ENCODE measurements around the gene EPHA10.

The EPHA10 gene

GRCh38 chr1:37718181-37718900, 46.6 kb downstream of the EPHA10 start:
- H3K9ac ChIP-seq (ENCODE audit: insufficient read length): no peak overlapping the region
- DNase-seq (ENCODE audit: low read depth, low spot score): no peak
- H3K27ac ChIP-seq: no peak overlapping the region
- H3K4me3 ChIP-seq: no peak overlapping the region
- TF ChIP-seq POLR2AphosphoS5 (IDR thresholded peaks at IDR 0.05; ENCODE audit: borderline replicate concordance, low read depth, low read length) (no peak), EZH2 (IDR thresholded peaks at IDR 0.05) (no peak), FOXP2 (optimal IDR thresholded peaks at IDR 0.05; ENCODE audit: control extremely low read depth, extremely low read length, insufficient read depth) (no peak)
- H3K9me3 ChIP-seq (ENCODE audit: low read depth, low read length): no peaks in the 10 kb centered on the region
- H3K36me3 ChIP-seq (ENCODE audit: insufficient read depth, low read length): no peaks in the 10 kb centered on the region

DNA sequence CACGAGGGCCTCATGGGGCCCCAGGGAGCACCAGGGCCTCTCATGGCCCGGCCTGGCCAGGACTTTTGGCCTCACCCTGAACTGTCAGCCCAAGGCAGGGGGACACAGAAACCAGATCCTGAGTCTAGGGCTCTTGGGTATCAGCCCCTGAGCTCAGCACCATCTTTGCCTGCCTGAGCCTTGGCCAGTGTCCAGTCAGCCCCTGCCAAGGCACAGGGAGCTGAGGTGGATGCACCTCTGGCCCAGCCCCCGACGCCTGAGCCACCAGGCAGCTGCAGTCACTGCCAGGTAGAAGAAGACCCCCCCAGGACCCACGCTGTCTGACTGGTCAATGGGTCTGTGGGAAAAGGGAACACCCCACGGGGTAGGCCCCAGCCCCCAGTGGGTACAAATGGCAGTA, 47.3 kb downstream of the EPHA10 start:
- H3K27ac ChIP-seq: no peak overlapping the region
- DNase-seq (ENCODE audit: low read depth, low spot score): no peak
- TF ChIP-seq POLR2AphosphoS5 (IDR thresholded peaks at IDR 0.05; ENCODE audit: borderline replicate concordance, low read depth, low read length) (no peak), EZH2 (IDR thresholded peaks at IDR 0.05) (no peak), FOXP2 (optimal IDR thresholded peaks at IDR 0.05; ENCODE audit: control extremely low read depth, extremely low read length, insufficient read depth) (no peak)
- no peaks in the 10 kb centered on the region for H3K9me3 ChIP-seq (ENCODE audit: low read depth, low read length)
- H3K9ac ChIP-seq (ENCODE audit: insufficient read length): no peak overlapping the region
- no peak overlapping the region for H3K4me3 ChIP-seq
- H3K36me3 ChIP-seq (ENCODE audit: insufficient read depth, low read length): no peaks in the 10 kb centered on the region

DNA sequence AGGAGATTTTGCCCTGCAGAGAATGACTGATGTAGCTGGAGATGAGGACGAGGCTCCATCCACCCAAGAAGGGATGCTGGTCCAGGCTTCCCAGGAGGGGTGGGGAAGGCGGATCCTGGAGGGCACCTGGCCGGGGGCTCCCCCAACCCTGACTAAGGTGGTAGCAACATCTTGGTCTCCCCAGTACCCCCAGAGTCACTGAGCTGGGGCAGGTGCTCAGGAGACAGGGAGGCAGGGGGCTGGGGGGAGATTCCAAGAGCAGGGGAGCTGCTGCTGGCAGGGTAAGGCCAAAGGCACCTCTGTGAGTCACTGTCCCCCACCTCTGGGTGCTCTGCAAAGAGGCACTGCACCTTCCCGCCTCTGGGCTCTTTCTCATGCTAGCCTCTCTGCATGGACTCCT, 48.6 kb downstream of the EPHA10 start:
- Histone ChIP-seq H3K36me3 (ENCODE audit: insufficient read depth, low read length) (no peaks in the 10 kb centered on the region), H3K4me3 (no peak overlapping the region), H3K9ac (ENCODE audit: insufficient read length) (no peak overlapping the region), H3K27ac (no peak overlapping the region), H3K9me3 (ENCODE audit: low read depth, low read length) (no peaks in the 10 kb centered on the region)
- TF ChIP-seq POLR2AphosphoS5 (IDR thresholded peaks at IDR 0.05; ENCODE audit: borderline replicate concordance, low read depth, low read length) (no peak), EZH2 (IDR thresholded peaks at IDR 0.05) (no peak), FOXP2 (optimal IDR thresholded peaks at IDR 0.05; ENCODE audit: control extremely low read depth, extremely low read length, insufficient read depth) (no peak)
- no peak for DNase-seq (ENCODE audit: low read depth, low spot score)

DNA sequence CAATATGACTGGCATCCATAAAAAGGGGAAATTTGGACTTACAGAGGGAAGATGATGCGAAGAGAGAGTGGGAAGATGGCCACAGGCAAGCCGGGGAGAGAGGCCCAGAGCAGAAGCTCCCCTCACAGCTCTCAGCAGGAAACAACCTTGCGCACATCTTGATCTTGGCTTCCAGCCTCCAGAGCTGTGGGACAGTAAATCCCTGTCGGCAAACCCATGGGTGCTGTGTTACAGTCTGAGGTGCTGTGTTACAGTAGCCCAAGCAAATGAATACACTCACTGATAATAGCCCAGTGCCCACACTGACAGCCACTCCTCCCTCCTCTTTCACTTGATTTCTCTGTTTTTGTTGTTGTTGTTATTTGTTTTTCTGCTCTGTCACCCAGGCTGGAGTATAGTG, 50.2 kb downstream of the EPHA10 start:
- Histone ChIP-seq H3K9me3 (ENCODE audit: low read depth, low read length) (no peaks in the 10 kb centered on the region), H3K9ac (ENCODE audit: insufficient read length) (no peak overlapping the region), H3K27ac (no peak overlapping the region), H3K4me3 (no peak overlapping the region), H3K36me3 (ENCODE audit: insufficient read depth, low read length) (peaks cover 7% of the 10 kb centered on the region; the same call in 1 of the 2 replicates)
- TF ChIP-seq POLR2AphosphoS5 (IDR thresholded peaks at IDR 0.05; ENCODE audit: borderline replicate concordance, low read depth, low read length): no peak
- no peak for TF ChIP-seq FOXP2 (optimal IDR thresholded peaks at IDR 0.05; ENCODE audit: control extremely low read depth, extremely low read length, insufficient read depth)
- no peak for TF ChIP-seq EZH2 (IDR thresholded peaks at IDR 0.05)
- DNase-seq (ENCODE audit: low read depth, low spot score): no peak

GRCh38 chr1:37714226-37714625, 50.7 kb downstream of the EPHA10 start:
- TF ChIP-seq EZH2 (IDR thresholded peaks at IDR 0.05): no peak
- TF ChIP-seq FOXP2 (optimal IDR thresholded peaks at IDR 0.05; ENCODE audit: control extremely low read depth, extremely low read length, insufficient read depth): no peak
- Histone ChIP-seq H3K9me3 (ENCODE audit: low read depth, low read length) (no peaks in the 10 kb centered on the region), H3K27ac (no peak overlapping the region), H3K4me3 (no peak overlapping the region), H3K36me3 (ENCODE audit: insufficient read depth, low read length) (peaks cover 11% of the 10 kb centered on the region), H3K9ac (ENCODE audit: insufficient read length) (no peak overlapping the region)
- no peak for DNase-seq (ENCODE audit: low read depth, low spot score)

GRCh38 chr1:37708471-37708870, 56.4 kb downstream of the EPHA10 start:
- peaks cover 59% of the 10 kb centered on the region for H3K36me3 ChIP-seq (ENCODE audit: insufficient read depth, low read length)

DNA sequence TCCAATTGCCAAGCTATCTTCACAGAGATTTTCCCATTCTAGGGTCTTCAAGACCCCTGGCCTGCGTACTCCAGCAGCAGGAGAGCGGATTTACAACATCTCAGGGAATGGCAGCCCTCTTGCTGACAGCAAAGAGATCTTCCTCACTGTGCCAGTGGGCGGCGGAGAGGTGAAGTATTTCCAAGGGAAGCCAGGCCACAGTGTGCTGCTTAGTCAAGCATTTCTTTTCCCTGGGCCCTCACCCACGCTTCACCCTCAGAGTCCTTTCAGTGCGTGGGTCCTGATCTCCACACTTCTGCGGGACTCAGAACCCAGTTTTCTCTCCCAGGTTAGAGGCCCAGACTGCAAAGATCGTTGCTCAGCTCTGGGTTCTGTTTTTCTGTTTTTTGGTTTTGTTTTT, 59.5 kb downstream of the EPHA10 start:
- Histone ChIP-seq H3K9me3 (ENCODE audit: low read depth, low read length) (no peaks in the 10 kb centered on the region), H3K9ac (ENCODE audit: insufficient read length) (no peak overlapping the region), H3K36me3 (ENCODE audit: insufficient read depth, low read length) (peaks cover 87% of the 10 kb centered on the region), H3K4me3 (no peak overlapping the region), H3K27ac (no peak overlapping the region)
- TF ChIP-seq EZH2 (IDR thresholded peaks at IDR 0.05) (no peak), FOXP2 (optimal IDR thresholded peaks at IDR 0.05; ENCODE audit: control extremely low read depth, extremely low read length, insufficient read depth) (no peak), POLR2AphosphoS5 (IDR thresholded peaks at IDR 0.05; ENCODE audit: borderline replicate concordance, low read depth, low read length) (no peak)
- DNase-seq (ENCODE audit: low read depth, low spot score): no peak

More at GRCh38 chr1:37708471-37708870, 56.4 kb downstream of the EPHA10 start:
- TF ChIP-seq POLR2AphosphoS5 (IDR thresholded peaks at IDR 0.05; ENCODE audit: borderline replicate concordance, low read depth, low read length) (no peak), EZH2 (IDR thresholded peaks at IDR 0.05) (no peak), FOXP2 (optimal IDR thresholded peaks at IDR 0.05; ENCODE audit: control extremely low read depth, extremely low read length, insufficient read depth) (no peak)
- DNase-seq (ENCODE audit: low read depth, low spot score): no peak
- no peak overlapping the region for H3K4me3 ChIP-seq
- H3K9me3 ChIP-seq (ENCODE audit: low read depth, low read length): no peaks in the 10 kb centered on the region
- no peak overlapping the region for H3K9ac ChIP-seq (ENCODE audit: insufficient read length)
- no peak overlapping the region for H3K27ac ChIP-seq

GRCh38 chr1:37704966-37705365, 60.0 kb downstream of the EPHA10 start:
- peaks cover 87% of the 10 kb centered on the region for H3K36me3 ChIP-seq (ENCODE audit: insufficient read depth, low read length)
- H3K9me3 ChIP-seq (ENCODE audit: low read depth, low read length): no peaks in the 10 kb centered on the region
- H3K9ac ChIP-seq (ENCODE audit: insufficient read length): no peak overlapping the region
- no peak overlapping the region for H3K4me3 ChIP-seq
- no peak overlapping the region for H3K27ac ChIP-seq
- TF ChIP-seq EZH2 (IDR thresholded peaks at IDR 0.05) (no peak), POLR2AphosphoS5 (IDR thresholded peaks at IDR 0.05; ENCODE audit: borderline replicate concordance, low read depth, low read length) (no peak), FOXP2 (optimal IDR thresholded peaks at IDR 0.05; ENCODE audit: control extremely low read depth, extremely low read length, insufficient read depth) (no peak)
- no peak for DNase-seq (ENCODE audit: low read depth, low spot score)

DNA sequence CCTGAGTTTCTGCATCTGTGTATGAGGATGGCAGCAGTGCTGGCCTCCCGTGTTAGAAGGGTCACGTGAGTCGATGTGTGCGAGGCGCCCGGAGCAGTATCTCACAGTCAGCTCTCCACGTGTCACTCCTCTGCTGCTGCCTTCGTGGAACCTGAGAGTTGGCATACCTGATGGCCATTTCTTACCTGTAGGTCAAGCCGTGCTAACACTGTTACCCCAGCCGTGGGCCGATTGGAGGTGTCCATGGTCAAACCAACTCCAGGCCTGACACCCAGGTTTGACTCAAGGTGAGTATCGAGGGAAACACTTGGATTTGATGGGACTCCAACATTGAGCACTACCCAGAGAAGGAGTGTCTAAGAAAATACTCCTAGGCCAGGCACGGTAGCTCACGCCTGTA, 61.9 kb downstream of the EPHA10 start:
- DNase-seq (ENCODE audit: low read depth, low spot score): no peak
- peaks cover 87% of the 10 kb centered on the region for H3K36me3 ChIP-seq (ENCODE audit: insufficient read depth, low read length)
- H3K9me3 ChIP-seq (ENCODE audit: low read depth, low read length): no peaks in the 10 kb centered on the region
- TF ChIP-seq FOXP2 (optimal IDR thresholded peaks at IDR 0.05; ENCODE audit: control extremely low read depth, extremely low read length, insufficient read depth) (no peak), POLR2AphosphoS5 (IDR thresholded peaks at IDR 0.05; ENCODE audit: borderline replicate concordance, low read depth, low read length) (no peak)
- no peak overlapping the region for H3K27ac ChIP-seq
- no peak overlapping the region for H3K9ac ChIP-seq (ENCODE audit: insufficient read length)
- H3K4me3 ChIP-seq: no peak overlapping the region
